ENCODE results near the gene TSPAN32.

The TSPAN32 gene

GRCh38 chr11:2293984-2294925 lies 7.6 kb upstream of the TSPAN32 start:
- H3K27ac ChIP-seq (ENCODE audit: low read length) = no peak overlapping the region
- H3K36me3 ChIP-seq (ENCODE audit: control insufficient read depth in 1 of 2, insufficient read depth in 2 of 2, low read length in 2 of 2) = no peaks in the 10 kb centered on the region
- no peaks in the 10 kb centered on the region for H3K9me3 ChIP-seq (ENCODE audit: control insufficient read depth in 1 of 2, low read length in 2 of 2)
- H3K27me3 ChIP-seq (ENCODE audit: low read depth, low read length) = no peaks in the 10 kb centered on the region
- H3K4me1 ChIP-seq (ENCODE audit: control insufficient read depth in 1 of 2, insufficient read depth in 2 of 2, low read length in 2 of 2) = no peaks in the 10 kb centered on the region
- no peak overlapping the region for H3K4me3 ChIP-seq (ENCODE audit: low read depth in 1 of 2, low read length in 2 of 2)

- Histone ChIP-seq H3K27me3 (ENCODE audit: low read depth, low read length) (no peaks in the 10 kb centered on the region), H3K36me3 (ENCODE audit: control insufficient read depth in 1 of 2, insufficient read depth in 2 of 2, low read length in 2 of 2) (no peaks in the 10 kb centered on the region), H3K27ac (ENCODE audit: low read length) (no peak overlapping the region), H3K9me3 (ENCODE audit: control insufficient read depth in 1 of 2, low read length in 2 of 2) (no peaks in the 10 kb centered on the region), H3K4me1 (ENCODE audit: control insufficient read depth in 1 of 2, insufficient read depth in 2 of 2, low read length in 2 of 2) (no peaks in the 10 kb centered on the region), H3K4me3 (ENCODE audit: low read depth in 1 of 2, low read length in 2 of 2) (no peak overlapping the region)
Observed at GRCh38 chr11:2294926-2295290, 6.9 kb upstream of the TSPAN32 start.

GRCh38 chr11:2295971-2296912 lies 5.6 kb upstream of the TSPAN32 start:
- no peak overlapping the region for H3K27ac ChIP-seq (ENCODE audit: low read length)
- H3K4me1 ChIP-seq (ENCODE audit: control insufficient read depth in 1 of 2, insufficient read depth in 2 of 2, low read length in 2 of 2) = no peaks in the 10 kb centered on the region
- no peaks in the 10 kb centered on the region for H3K9me3 ChIP-seq (ENCODE audit: control insufficient read depth in 1 of 2, low read length in 2 of 2)
- H3K27me3 ChIP-seq (ENCODE audit: low read depth, low read length) = no peaks in the 10 kb centered on the region
- H3K36me3 ChIP-seq (ENCODE audit: control insufficient read depth in 1 of 2, insufficient read depth in 2 of 2, low read length in 2 of 2) = no peaks in the 10 kb centered on the region
- H3K4me3 ChIP-seq (ENCODE audit: low read depth in 1 of 2, low read length in 2 of 2) = no peak overlapping the region

- Histone ChIP-seq H3K36me3 (ENCODE audit: control insufficient read depth in 1 of 2, insufficient read depth in 2 of 2, low read length in 2 of 2) (no peaks in the 10 kb centered on the region), H3K27ac (ENCODE audit: low read length) (no peak overlapping the region), H3K27me3 (ENCODE audit: low read depth, low read length) (no peaks in the 10 kb centered on the region), H3K4me3 (ENCODE audit: low read depth in 1 of 2, low read length in 2 of 2) (no peak overlapping the region), H3K4me1 (ENCODE audit: control insufficient read depth in 1 of 2, insufficient read depth in 2 of 2, low read length in 2 of 2) (no peaks in the 10 kb centered on the region), H3K9me3 (ENCODE audit: control insufficient read depth in 1 of 2, low read length in 2 of 2) (no peaks in the 10 kb centered on the region)
Observed at GRCh38 chr11:2296913-2297622, 4.7 kb upstream of the TSPAN32 start.

- no peaks in the 10 kb centered on the region for H3K27me3 ChIP-seq (ENCODE audit: low read depth, low read length)
- H3K4me1 ChIP-seq (ENCODE audit: control insufficient read depth in 1 of 2, insufficient read depth in 2 of 2, low read length in 2 of 2) = no peaks in the 10 kb centered on the region
- no peaks in the 10 kb centered on the region for H3K9me3 ChIP-seq (ENCODE audit: control insufficient read depth in 1 of 2, low read length in 2 of 2)
- no peak overlapping the region for H3K27ac ChIP-seq (ENCODE audit: low read length)
- no peak overlapping the region for H3K4me3 ChIP-seq (ENCODE audit: low read depth in 1 of 2, low read length in 2 of 2)
- no peaks in the 10 kb centered on the region for H3K36me3 ChIP-seq (ENCODE audit: control insufficient read depth in 1 of 2, insufficient read depth in 2 of 2, low read length in 2 of 2)
Observed at GRCh38 chr11:2297623-2298030, 4.2 kb upstream of the TSPAN32 start.

- no peaks in the 10 kb centered on the region for H3K4me1 ChIP-seq (ENCODE audit: control insufficient read depth in 1 of 2, insufficient read depth in 2 of 2, low read length in 2 of 2)
- H3K36me3 ChIP-seq (ENCODE audit: control insufficient read depth in 1 of 2, insufficient read depth in 2 of 2, low read length in 2 of 2) = no peaks in the 10 kb centered on the region
- H3K27ac ChIP-seq (ENCODE audit: low read length) = no peak overlapping the region
- no peaks in the 10 kb centered on the region for H3K9me3 ChIP-seq (ENCODE audit: control insufficient read depth in 1 of 2, low read length in 2 of 2)
- H3K27me3 ChIP-seq (ENCODE audit: low read depth, low read length) = no peaks in the 10 kb centered on the region
- no peak overlapping the region for H3K4me3 ChIP-seq (ENCODE audit: low read depth in 1 of 2, low read length in 2 of 2)
Observed at GRCh38 chr11:2298131-2298794, 3.5 kb upstream of the TSPAN32 start.

GRCh38 chr11:2298795-2299761 lies 2.7 kb upstream of the TSPAN32 start:
- H3K9me3 ChIP-seq (ENCODE audit: control insufficient read depth in 1 of 2, low read length in 2 of 2) = no peaks in the 10 kb centered on the region
- no peaks in the 10 kb centered on the region for H3K27me3 ChIP-seq (ENCODE audit: low read depth, low read length)
- H3K27ac ChIP-seq (ENCODE audit: low read length) = no peak overlapping the region
- H3K4me3 ChIP-seq (ENCODE audit: low read depth in 1 of 2, low read length in 2 of 2) = no peak overlapping the region
- no peaks in the 10 kb centered on the region for H3K36me3 ChIP-seq (ENCODE audit: control insufficient read depth in 1 of 2, insufficient read depth in 2 of 2, low read length in 2 of 2)
- no peaks in the 10 kb centered on the region for H3K4me1 ChIP-seq (ENCODE audit: control insufficient read depth in 1 of 2, insufficient read depth in 2 of 2, low read length in 2 of 2)

GRCh38 chr11:2299773-2300172 lies 2.0 kb upstream of the TSPAN32 start:
- Histone ChIP-seq H3K36me3 (ENCODE audit: control insufficient read depth in 1 of 2, insufficient read depth in 2 of 2, low read length in 2 of 2) (no peaks in the 10 kb centered on the region), H3K9me3 (ENCODE audit: control insufficient read depth in 1 of 2, low read length in 2 of 2) (no peaks in the 10 kb centered on the region), H3K4me1 (ENCODE audit: control insufficient read depth in 1 of 2, insufficient read depth in 2 of 2, low read length in 2 of 2) (peaks cover 0 to 2% of the 10 kb centered on the region in 2 donors), H3K4me3 (ENCODE audit: low read depth in 1 of 2, low read length in 2 of 2) (no peak overlapping the region), H3K27me3 (ENCODE audit: low read depth, low read length) (no peaks in the 10 kb centered on the region), H3K27ac (ENCODE audit: low read length) (no peak overlapping the region)

GRCh38 chr11:2300290-2300935 lies 1.4 kb upstream of the TSPAN32 start:
- Histone ChIP-seq H3K4me3 (ENCODE audit: low read depth in 1 of 2, low read length in 2 of 2) (peak overlapping the region in 1 of 2 donors; percentile 38), H3K9me3 (ENCODE audit: control insufficient read depth in 1 of 2, low read length in 2 of 2) (no peaks in the 10 kb centered on the region), H3K27ac (ENCODE audit: low read length) (no peak overlapping the region), H3K27me3 (ENCODE audit: low read depth, low read length) (no peaks in the 10 kb centered on the region), H3K36me3 (ENCODE audit: control insufficient read depth in 1 of 2, insufficient read depth in 2 of 2, low read length in 2 of 2) (no peaks in the 10 kb centered on the region), H3K4me1 (ENCODE audit: control insufficient read depth in 1 of 2, insufficient read depth in 2 of 2, low read length in 2 of 2) (peaks cover under 1 to 9% of the 10 kb centered on the region in 2 donors)

Data from muscle layer of duodenum (tissue), 2 donors.